ENCODE results near the gene P2RX7. TPM values are rescaled to one million over a fixed set of nuclear protein-coding genes. Genes with fewer than 3 reads are reported as not detected.
A peak's percentile ranks its signal among the peaks of the same experiment; 100 is the strongest.

The P2RX7 gene
- total RNA-seq, 1 donor from 2014 or later: 0.07 TPM

DNA sequence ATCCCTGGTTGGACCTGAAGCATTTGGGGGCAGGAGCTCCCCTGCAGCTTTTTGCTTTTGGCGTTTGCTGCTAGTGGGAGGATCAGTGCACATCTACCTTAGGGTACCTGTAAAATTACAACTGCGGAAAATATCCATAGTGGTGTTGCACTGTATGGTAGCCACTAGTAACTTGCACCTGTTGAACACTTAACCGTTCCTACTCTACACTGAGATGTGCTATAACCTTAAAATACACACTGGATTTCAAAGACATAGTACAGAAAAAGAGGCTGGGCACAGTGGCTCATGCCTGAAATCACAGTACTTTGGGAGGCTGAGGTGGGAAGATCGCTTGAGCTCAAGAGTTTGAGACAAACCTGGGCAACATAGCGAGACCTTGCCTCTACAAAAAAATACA is 80.2 kb downstream of the P2RX7 start:
- TF ChIP-seq EZH2 (IDR thresholded peaks at IDR 0.05; ENCODE audit: insufficient read depth, low read length): no peak
- TF ChIP-seq, protein P1, sequence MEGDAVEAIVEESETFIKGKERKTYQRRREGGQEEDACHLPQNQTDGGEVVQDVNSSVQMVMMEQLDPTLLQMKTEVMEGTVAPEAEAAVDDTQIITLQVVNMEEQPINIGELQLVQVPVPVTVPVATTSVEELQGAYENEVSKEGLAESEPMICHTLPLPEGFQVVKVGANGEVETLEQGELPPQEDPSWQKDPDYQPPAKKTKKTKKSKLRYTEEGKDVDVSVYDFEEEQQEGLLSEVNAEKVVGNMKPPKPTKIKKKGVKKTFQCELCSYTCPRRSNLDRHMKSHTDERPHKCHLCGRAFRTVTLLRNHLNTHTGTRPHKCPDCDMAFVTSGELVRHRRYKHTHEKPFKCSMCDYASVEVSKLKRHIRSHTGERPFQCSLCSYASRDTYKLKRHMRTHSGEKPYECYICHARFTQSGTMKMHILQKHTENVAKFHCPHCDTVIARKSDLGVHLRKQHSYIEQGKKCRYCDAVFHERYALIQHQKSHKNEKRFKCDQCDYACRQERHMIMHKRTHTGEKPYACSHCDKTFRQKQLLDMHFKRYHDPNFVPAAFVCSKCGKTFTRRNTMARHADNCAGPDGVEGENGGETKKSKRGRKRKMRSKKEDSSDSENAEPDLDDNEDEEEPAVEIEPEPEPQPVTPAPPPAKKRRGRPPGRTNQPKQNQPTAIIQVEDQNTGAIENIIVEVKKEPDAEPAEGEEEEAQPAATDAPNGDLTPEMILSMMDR (IDR thresholded peaks at IDR 0.05; ENCODE audit: insufficient read depth, low read depth, low read length): no peak
- no peaks in the 10 kb centered on the region for H3K9me3 ChIP-seq (ENCODE audit: insufficient read depth, low read depth, low read length)
- no peak overlapping the region for H3K27ac ChIP-seq (ENCODE audit: low read depth, low read length)
- Mint-ChIP-seq H3K36me3 (ENCODE audit: low read depth, unreplicated experiment) (peaks cover 1% of the 10 kb centered on the region), H3K27ac (ENCODE audit: unreplicated experiment) (no peak overlapping the region), H3K27me3 (ENCODE audit: low read depth, unreplicated experiment) (no peaks in the 10 kb centered on the region), H3K4me1 (ENCODE audit: low read depth, unreplicated experiment) (peaks cover 16% of the 10 kb centered on the region), H3K4me3 (ENCODE audit: unreplicated experiment) (no peak overlapping the region), H3K9me3 (ENCODE audit: unreplicated experiment) (no peaks in the 10 kb centered on the region)
- no peak overlapping the region for H3K9ac ChIP-seq (ENCODE audit: low read length)
- no peaks in the 10 kb centered on the region for H3K36me3 ChIP-seq (ENCODE audit: insufficient read depth, low read length)
- H3K79me2 ChIP-seq (ENCODE audit: insufficient read depth, low read length): no peaks in the 10 kb centered on the region
- H2AFZ ChIP-seq (ENCODE audit: low read depth, low read length): no peak overlapping the region
- H3K27me3 ChIP-seq (ENCODE audit: insufficient read depth, low read length): peaks cover 2% of the 10 kb centered on the region
- peaks cover 9% of the 10 kb centered on the region for H4K20me1 ChIP-seq (ENCODE audit: insufficient read depth, low read length)
- FAIRE-seq: no peak
- DNase-seq (ENCODE audit: low read depth): no peak
- peaks cover 16% of the 10 kb centered on the region for H3K4me1 ChIP-seq (ENCODE audit: insufficient read depth, low read length)
- H3K4me3 ChIP-seq (ENCODE audit: insufficient read depth, low read depth, low read length): no peak overlapping the region
- H3K4me2 ChIP-seq (ENCODE audit: low read length): no peak overlapping the region

DNA sequence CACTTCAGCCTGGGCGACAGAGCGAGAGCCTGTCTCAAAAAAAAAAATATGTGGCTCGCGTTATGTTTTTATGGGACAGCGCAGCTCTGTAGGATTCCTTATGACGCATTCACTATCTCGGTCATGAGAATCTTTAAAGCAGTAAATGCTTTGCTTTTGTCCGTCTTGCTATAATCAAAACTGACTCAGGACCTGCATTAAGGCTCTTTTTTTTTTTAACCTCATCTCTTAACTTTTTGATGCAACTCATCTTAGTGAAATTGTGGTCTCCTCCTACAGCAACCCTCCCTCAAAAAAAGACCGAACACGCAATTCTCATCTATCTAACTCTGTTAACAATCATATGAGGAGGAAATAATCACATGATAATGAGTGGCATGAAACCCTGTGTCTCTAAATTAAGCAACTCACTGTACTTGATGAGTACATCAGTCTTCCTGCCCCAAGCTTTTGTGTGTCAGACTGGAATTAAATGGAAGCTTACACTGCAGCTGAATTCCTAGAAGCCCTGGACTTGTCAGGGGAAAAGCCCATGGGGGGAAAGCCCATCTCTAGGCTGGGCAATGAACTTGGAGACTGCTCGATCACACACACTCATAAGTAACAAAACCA is 81.6 kb downstream of the P2RX7 start:
- Histone ChIP-seq H2AFZ (ENCODE audit: low read depth, low read length) (no peak overlapping the region), H3K79me2 (ENCODE audit: insufficient read depth, low read length) (no peaks in the 10 kb centered on the region), H3K27ac (ENCODE audit: low read depth, low read length) (no peak overlapping the region), H3K4me2 (ENCODE audit: low read length) (peak overlapping the region; percentile 56), H3K9me3 (ENCODE audit: insufficient read depth, low read depth, low read length) (no peaks in the 10 kb centered on the region), H4K20me1 (ENCODE audit: insufficient read depth, low read length) (peaks cover 9% of the 10 kb centered on the region), H3K9ac (ENCODE audit: low read length) (peak overlapping the region; percentile 3), H3K27me3 (ENCODE audit: insufficient read depth, low read length) (peaks cover under 1% of the 10 kb centered on the region), H3K36me3 (ENCODE audit: insufficient read depth, low read length) (no peaks in the 10 kb centered on the region), H3K4me3 (ENCODE audit: insufficient read depth, low read depth, low read length) (no peak overlapping the region), H3K4me1 (ENCODE audit: insufficient read depth, low read length) (peaks cover 16% of the 10 kb centered on the region)
- peaks cover 16% of the 10 kb centered on the region for H3K4me1 Mint-ChIP-seq (ENCODE audit: low read depth, unreplicated experiment)
- FAIRE-seq (no peak), DNase-seq (ENCODE audit: low read depth) (peak; percentile 78)
- peaks cover 1% of the 10 kb centered on the region for H3K36me3 Mint-ChIP-seq (ENCODE audit: low read depth, unreplicated experiment)
- no peak overlapping the region for H3K4me3 Mint-ChIP-seq (ENCODE audit: unreplicated experiment)
- peak overlapping the region; percentile 3 for H3K27ac Mint-ChIP-seq (ENCODE audit: unreplicated experiment)
- no peak for TF ChIP-seq EZH2 (IDR thresholded peaks at IDR 0.05; ENCODE audit: insufficient read depth, low read length)
- TF ChIP-seq, protein P1 (IDR thresholded peaks at IDR 0.05; ENCODE audit: insufficient read depth, low read depth, low read length): no peak
- H3K27me3 Mint-ChIP-seq (ENCODE audit: low read depth, unreplicated experiment): no peaks in the 10 kb centered on the region
- no peaks in the 10 kb centered on the region for H3K9me3 Mint-ChIP-seq (ENCODE audit: unreplicated experiment)
